Activated T-cell treated with anti-CD3 and anti-CD28 coated beads, Interleukin-2, amount 50 U/mL, for 1 hour (primary cell): ENCODE data around the gene SAPCD2.
A peak's percentile ranks its signal among the peaks of the same experiment; 100 is the strongest.

ENCODE experiments used
- DNase-seq: peaks from one replicate; pipeline ENCODE4 v3.0.0-alpha.2; 2020

Gene SAPCD2

GRCh38 chr9:137030538-137031527 is 39.5 kb downstream of the SAPCD2 start:
- DNase-seq: peak; percentile 47

- DNase-seq: peak; percentile 32
Measured at GRCh38 chr9:137030006-137030405, 40.4 kb downstream of the SAPCD2 start.

GRCh38 chr9:137029058-137029936 is 41.1 kb downstream of the SAPCD2 start:
- peak; percentile 78 for DNase-seq

- DNase-seq: peak; percentile 79
Measured at GRCh38 chr9:137028263-137029057, 41.9 kb downstream of the SAPCD2 start.

GRCh38 chr9:137027369-137028262 is 42.7 kb downstream of the SAPCD2 start, which contains the start of gene ABCA2:
TSS of gene ABCA2 (minus strand) at chr9:137028237. CDS start at chr9:137028140, 97 bp downstream.
- peak; percentile 28 for DNase-seq

GRCh38 chr9:137026828-137027227 is 43.5 kb downstream of the SAPCD2 start:
- DNase-seq: peak; percentile 28

- no peak for DNase-seq
Measured at GRCh38 chr9:137026384-137026783, 44.0 kb downstream of the SAPCD2 start.

GRCh38 chr9:137025517-137025966 is 44.8 kb downstream of the SAPCD2 start:
- DNase-seq: peak; percentile 32

GRCh38 chr9:137023583-137023991 is 46.8 kb downstream of the SAPCD2 start:
- DNase-seq: no peak

GRCh38 chr9:137023157-137023556 is 47.2 kb downstream of the SAPCD2 start:
- DNase-seq: no peak

- DNase-seq: no peak
Measured at GRCh38 chr9:137022662-137023008, 47.7 kb downstream of the SAPCD2 start.

- DNase-seq: peak; percentile 74
Measured at GRCh38 chr9:137021979-137022661, 48.2 kb downstream of the SAPCD2 start.

- no peak for DNase-seq
Measured at GRCh38 chr9:137021568-137021978, 48.8 kb downstream of the SAPCD2 start.

- DNase-seq: no peak
Measured at GRCh38 chr9:137020771-137021567, 49.4 kb downstream of the SAPCD2 start.

GRCh38 chr9:137019891-137020683 is 50.3 kb downstream of the SAPCD2 start:
- DNase-seq: no peak

GRCh38 chr9:137018761-137019559 is 51.4 kb downstream of the SAPCD2 start:
- DNase-seq: no peak

- no peak for DNase-seq
Measured at GRCh38 chr9:137017791-137018497, 52.4 kb downstream of the SAPCD2 start.
